Hepatocyte (in vitro differentiated cells): Measurements from ENCODE around the gene INTS2. TPM values are rescaled to one million over a fixed set of nuclear protein-coding genes. Genes with fewer than 3 reads are reported as not detected.

Source experiments
- DNase-seq: peaks from one replicate; pipeline ENCODE4 v3.0.0-alpha.2; 2016; ENCODE audit warnings: low spot score
- H2AFZ ChIP-seq: fragments of 200-600 bp; sonication (generic); 2 replicates; pipeline ENCODE4 v1.6.0; 2016; ENCODE audit warnings: antibody characterized with exemption, mild to moderate bottlenecking
- H3K27ac ChIP-seq: fragments of 200-600 bp; sonication (generic); 2 replicates; pipeline ENCODE4 v1.5.1; 2016; ENCODE audit warnings: mild to moderate bottlenecking
- H3K27me3 ChIP-seq: fragments of 200-600 bp; sonication (generic); 2 replicates; pipeline ENCODE4 v1.6.1; 2016
- H3K36me3 ChIP-seq: fragments of 200-600 bp; sonication (generic); replicated peaks from 2 replicates; pipeline ENCODE4 v1.5.1; 2016; ENCODE audit warnings: low read depth; ENCODE audit not compliant: insufficient read depth
- H3K4me1 ChIP-seq: fragments of 200-600 bp; sonication (generic); 2 replicates; pipeline ENCODE4 v1.5.1; 2016; ENCODE audit warnings: mild to moderate bottlenecking, moderate library complexity; ENCODE audit not compliant: insufficient read depth
- H3K4me2 ChIP-seq: fragments of 200-600 bp; sonication (generic); 2 replicates; pipeline ENCODE4 v1.6.0; 2016
- H3K4me3 ChIP-seq: fragments of 200-600 bp; sonication (generic); 2 replicates; pipeline ENCODE4 v1.5.1; 2016; ENCODE audit warnings: mild to moderate bottlenecking
- H3K79me2 ChIP-seq: fragments of 200-600 bp; sonication (generic); 2 replicates; pipeline ENCODE4 v1.6.0; 2017; ENCODE audit warnings: mild to moderate bottlenecking
- H3K9me2 ChIP-seq: fragments of 200-600 bp; sonication (generic); replicated peaks from 2 replicates; pipeline ENCODE4 v1.6.0; 2017; ENCODE audit warnings: mild to moderate bottlenecking; ENCODE audit not compliant: insufficient read depth
- H3K9me3 ChIP-seq: fragments of 200-600 bp; sonication (generic); 2 replicates; pipeline ENCODE4 v1.5.1; 2016; ENCODE audit warnings: low read depth, mild to moderate bottlenecking
- H4K20me1 ChIP-seq: fragments of 200-600 bp; sonication (generic); 2 replicates; pipeline ENCODE4 v1.6.0; 2016; ENCODE audit warnings: mild to moderate bottlenecking; ENCODE audit not compliant: insufficient read depth, poor library complexity, severe bottlenecking
- EZH2 ChIP-seq: fragments of 200-600 bp; sonication (generic); IDR thresholded peaks from 2 replicates; pipeline ENCODE4 v1.6.1; 2016; ENCODE audit warnings: antibody characterized with exemption, mild to moderate bottlenecking, borderline replicate concordance
- EZH2phosphoT487 ChIP-seq: fragments of 200-600 bp; sonication (generic); IDR thresholded peaks from one replicate; pipeline ENCODE4 v1.6.1; 2018; ENCODE audit warnings: antibody characterized with exemption, mild to moderate bottlenecking, low read depth, moderate library complexity; ENCODE audit not compliant: unreplicated experiment, severe bottlenecking
- WGBS: methylation state at CpG from one replicate; pipeline ENCODE4 v1.1.6; 2016; ENCODE audit warnings: low lambda C conversion rate; ENCODE audit errors: missing lambda C conversion rate; 5-methylcytosine and 5-hydroxymethylcytosine counted together
- polyA plus RNA-seq: library from polyadenylated mRNA; unstranded; fragments of >200 nt; fragmentation: Nextera tagmentation; extraction: Ambion mirVana; gene quantifications from 2 replicates; pipeline ENCODE4 v1.2.1, GENCODE V29; 2016
- total RNA-seq: library from RNA; depleted of rRNA; stranded (reverse); fragments of >200 nt; gene quantifications from 2 replicates; pipeline ENCODE4 v1.2.3, GENCODE V29; 2014
- TF ChIP-seq, protein P1 (sequence below): fragments of 200-600 bp; sonication (generic); IDR thresholded peaks from 2 replicates; pipeline ENCODE4 v1.5.1; 2016; ENCODE audit warnings: antibody characterized with exemption, mild to moderate bottlenecking; ENCODE audit not compliant: poor library complexity

INTS2 gene
- total and polyA plus RNA-seq, 2 experiments from 2014 or later, result 2.6 to 10.9 TPM

GRCh38 chr17:61908292-61909037, 19.3 kb downstream of the INTS2 start:
- DNase-seq, result no peak
- no peaks in the 10 kb centered on the region for H4K20me1 ChIP-seq
- H3K79me2 ChIP-seq, result no peaks in the 10 kb centered on the region
- H3K9me2 ChIP-seq, result no peaks in the 10 kb centered on the region
- TF ChIP-seq EZH2phosphoT487 (no peak), EZH2 (no peak)
- TF ChIP-seq, protein P1, sequence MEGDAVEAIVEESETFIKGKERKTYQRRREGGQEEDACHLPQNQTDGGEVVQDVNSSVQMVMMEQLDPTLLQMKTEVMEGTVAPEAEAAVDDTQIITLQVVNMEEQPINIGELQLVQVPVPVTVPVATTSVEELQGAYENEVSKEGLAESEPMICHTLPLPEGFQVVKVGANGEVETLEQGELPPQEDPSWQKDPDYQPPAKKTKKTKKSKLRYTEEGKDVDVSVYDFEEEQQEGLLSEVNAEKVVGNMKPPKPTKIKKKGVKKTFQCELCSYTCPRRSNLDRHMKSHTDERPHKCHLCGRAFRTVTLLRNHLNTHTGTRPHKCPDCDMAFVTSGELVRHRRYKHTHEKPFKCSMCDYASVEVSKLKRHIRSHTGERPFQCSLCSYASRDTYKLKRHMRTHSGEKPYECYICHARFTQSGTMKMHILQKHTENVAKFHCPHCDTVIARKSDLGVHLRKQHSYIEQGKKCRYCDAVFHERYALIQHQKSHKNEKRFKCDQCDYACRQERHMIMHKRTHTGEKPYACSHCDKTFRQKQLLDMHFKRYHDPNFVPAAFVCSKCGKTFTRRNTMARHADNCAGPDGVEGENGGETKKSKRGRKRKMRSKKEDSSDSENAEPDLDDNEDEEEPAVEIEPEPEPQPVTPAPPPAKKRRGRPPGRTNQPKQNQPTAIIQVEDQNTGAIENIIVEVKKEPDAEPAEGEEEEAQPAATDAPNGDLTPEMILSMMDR, result no peak
- no peak overlapping the region for H3K4me3 ChIP-seq
- H3K27me3 ChIP-seq, result no peaks in the 10 kb centered on the region
- no peaks in the 10 kb centered on the region for H3K4me1 ChIP-seq
- H3K36me3 ChIP-seq, result peaks cover 4% of the 10 kb centered on the region
- no peak overlapping the region for H3K27ac ChIP-seq
- 92% methylated on average over 7 of the region's 7 CpGs for WGBS
- H2AFZ ChIP-seq, result no peak overlapping the region
- H3K9me3 ChIP-seq, result no peaks in the 10 kb centered on the region
- H3K4me2 ChIP-seq, result no peak overlapping the region

GRCh38 chr17:61907361-61907760, 20.4 kb downstream of the INTS2 start:
- no peaks in the 10 kb centered on the region for H3K9me2 ChIP-seq
- H3K27me3 ChIP-seq, result no peaks in the 10 kb centered on the region
- no peaks in the 10 kb centered on the region for H3K4me1 ChIP-seq
- peaks cover 4% of the 10 kb centered on the region for H3K36me3 ChIP-seq
- no peak overlapping the region for H2AFZ ChIP-seq
- no peak for DNase-seq
- no peak overlapping the region for H3K4me3 ChIP-seq
- TF ChIP-seq EZH2, result no peak
- TF ChIP-seq EZH2phosphoT487, result no peak
- TF ChIP-seq, protein P1, result no peak
- no peak overlapping the region for H3K27ac ChIP-seq
- no peak overlapping the region for H3K4me2 ChIP-seq
- H3K9me3 ChIP-seq, result no peaks in the 10 kb centered on the region
- no peaks in the 10 kb centered on the region for H3K79me2 ChIP-seq
- WGBS, result 93% methylated on average over 5 of the region's 5 CpGs
- no peaks in the 10 kb centered on the region for H4K20me1 ChIP-seq

GRCh38 chr17:61904094-61904710, 23.6 kb downstream of the INTS2 start:
- no peaks in the 10 kb centered on the region for H3K4me1 ChIP-seq
- no peaks in the 10 kb centered on the region for H4K20me1 ChIP-seq
- H3K4me3 ChIP-seq, result no peak overlapping the region
- no peaks in the 10 kb centered on the region for H3K79me2 ChIP-seq
- H2AFZ ChIP-seq, result no peak overlapping the region
- H3K36me3 ChIP-seq, result no peaks in the 10 kb centered on the region
- no peaks in the 10 kb centered on the region for H3K9me2 ChIP-seq
- TF ChIP-seq EZH2phosphoT487 (no peak), EZH2 (no peak)
- TF ChIP-seq, protein P1, result no peak
- H3K27me3 ChIP-seq, result no peaks in the 10 kb centered on the region
- no peaks in the 10 kb centered on the region for H3K9me3 ChIP-seq
- DNase-seq, result no peak
- H3K27ac ChIP-seq, result no peak overlapping the region
- WGBS, result 96% methylated on average over 5 of the region's 5 CpGs
- H3K4me2 ChIP-seq, result no peak overlapping the region
